Nephron (organoid): ENCODE measurements around the gene FAM169A.

Experiments used
- H3K27ac Mint-ChIP-seq, 3 experiments: 2 replicates each; pipeline ENCODE4 v1.8.0; 2020; ENCODE audit warnings: mixed read lengths in 3 of 3, mild to moderate bottlenecking in 2 of 3, moderate library complexity in 1 of 3
- H3K27me3 Mint-ChIP-seq: 2 replicates; pipeline ENCODE4 v1.8.0; 2021; ENCODE audit warnings: low read depth, mild to moderate bottlenecking, moderate library complexity, mixed read lengths
- H3K36me3 Mint-ChIP-seq: 2 replicates; pipeline ENCODE4 v1.8.0; 2020; ENCODE audit warnings: low read depth, mixed read lengths
- H3K4me1 Mint-ChIP-seq: 2 replicates; pipeline ENCODE4 v1.8.0; 2020; ENCODE audit warnings: mixed read lengths
- H3K4me3 Mint-ChIP-seq, 3 experiments: 2 replicates each; pipeline ENCODE4 v1.8.0; 2020; ENCODE audit warnings: mild to moderate bottlenecking in 3 of 3, mixed read lengths in 3 of 3, moderate library complexity in 2 of 3
- H3K9me3 Mint-ChIP-seq: 2 replicates; pipeline ENCODE4 v1.8.0; 2020; ENCODE audit warnings: mixed read lengths
- TF ChIP-seq, protein P1 (sequence below), 3 experiments: fragments of 200-600 bp; sonication (generic); IDR thresholded peaks; one replicate each; pipeline ENCODE4 v1.5.0; 2021; ENCODE audit warnings: antibody characterized with exemption in 3 of 3; ENCODE audit not compliant: unreplicated experiment in 3 of 3

FAM169A gene

DNA sequence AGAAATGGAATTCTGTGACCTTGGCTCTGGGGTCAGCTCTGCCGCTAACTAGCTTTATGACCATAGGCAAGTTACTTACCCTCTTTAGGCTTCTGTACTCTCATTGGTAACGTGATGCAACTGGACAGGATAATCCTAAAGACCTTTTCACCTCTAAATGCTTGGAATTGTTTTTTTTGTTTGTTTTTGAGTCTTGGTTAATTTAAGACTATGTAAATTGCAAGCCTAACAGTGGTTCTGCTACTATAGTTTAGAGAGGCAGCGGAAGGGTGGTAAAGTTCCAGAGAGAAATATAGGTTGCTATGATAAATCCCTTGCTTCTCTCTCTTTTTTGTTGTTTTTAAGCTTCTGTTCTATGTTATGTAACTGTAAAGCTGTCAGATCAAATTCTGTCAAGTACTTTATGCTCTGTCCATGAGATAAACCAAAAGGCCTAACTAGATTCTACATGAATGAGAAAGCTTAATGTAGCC lies 17.6 kb downstream of the FAM169A start:
- Mint-ChIP-seq H3K27ac (peak overlapping the region in 1 of 3 experiments; percentile 30), H3K4me3 (no peak overlapping the region), H3K4me1 (peaks cover 15% of the 10 kb centered on the region), H3K9me3 (peaks cover 2% of the 10 kb centered on the region), H3K36me3 (no peaks in the 10 kb centered on the region), H3K27me3 (no peaks in the 10 kb centered on the region)
- TF ChIP-seq, protein P1, sequence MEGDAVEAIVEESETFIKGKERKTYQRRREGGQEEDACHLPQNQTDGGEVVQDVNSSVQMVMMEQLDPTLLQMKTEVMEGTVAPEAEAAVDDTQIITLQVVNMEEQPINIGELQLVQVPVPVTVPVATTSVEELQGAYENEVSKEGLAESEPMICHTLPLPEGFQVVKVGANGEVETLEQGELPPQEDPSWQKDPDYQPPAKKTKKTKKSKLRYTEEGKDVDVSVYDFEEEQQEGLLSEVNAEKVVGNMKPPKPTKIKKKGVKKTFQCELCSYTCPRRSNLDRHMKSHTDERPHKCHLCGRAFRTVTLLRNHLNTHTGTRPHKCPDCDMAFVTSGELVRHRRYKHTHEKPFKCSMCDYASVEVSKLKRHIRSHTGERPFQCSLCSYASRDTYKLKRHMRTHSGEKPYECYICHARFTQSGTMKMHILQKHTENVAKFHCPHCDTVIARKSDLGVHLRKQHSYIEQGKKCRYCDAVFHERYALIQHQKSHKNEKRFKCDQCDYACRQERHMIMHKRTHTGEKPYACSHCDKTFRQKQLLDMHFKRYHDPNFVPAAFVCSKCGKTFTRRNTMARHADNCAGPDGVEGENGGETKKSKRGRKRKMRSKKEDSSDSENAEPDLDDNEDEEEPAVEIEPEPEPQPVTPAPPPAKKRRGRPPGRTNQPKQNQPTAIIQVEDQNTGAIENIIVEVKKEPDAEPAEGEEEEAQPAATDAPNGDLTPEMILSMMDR (IDR thresholded peaks at IDR 0.05; ENCODE audit: unreplicated experiment in 3 of 3), result no peak

DNA sequence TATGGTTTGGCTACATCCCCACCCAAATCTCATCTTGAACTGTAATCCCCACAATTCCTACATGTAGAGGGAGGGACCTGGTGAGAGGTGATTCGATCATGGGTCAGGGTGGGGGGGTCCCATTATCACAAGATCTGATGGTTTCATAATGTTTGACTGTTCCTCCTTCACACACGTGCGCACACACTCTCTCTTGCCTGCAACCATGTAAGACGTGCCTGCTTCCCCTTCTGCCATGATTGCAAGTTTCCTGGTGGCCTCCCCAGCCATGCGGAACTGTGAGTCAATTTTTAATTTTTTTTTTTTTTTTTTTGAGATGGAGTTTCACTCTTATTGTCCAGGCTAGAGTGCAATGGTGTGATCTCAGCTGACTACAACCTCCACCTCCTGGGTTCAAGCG lies 27.0 kb downstream of the FAM169A start:
- Mint-ChIP-seq H3K4me1 (no peaks in the 10 kb centered on the region), H3K36me3 (peaks cover 22% of the 10 kb centered on the region), H3K4me3 (no peak overlapping the region), H3K27ac (no peak overlapping the region), H3K9me3 (no peaks in the 10 kb centered on the region), H3K27me3 (no peaks in the 10 kb centered on the region)
- TF ChIP-seq, protein P1 (IDR thresholded peaks at IDR 0.05; ENCODE audit: unreplicated experiment in 3 of 3), result no peak

DNA sequence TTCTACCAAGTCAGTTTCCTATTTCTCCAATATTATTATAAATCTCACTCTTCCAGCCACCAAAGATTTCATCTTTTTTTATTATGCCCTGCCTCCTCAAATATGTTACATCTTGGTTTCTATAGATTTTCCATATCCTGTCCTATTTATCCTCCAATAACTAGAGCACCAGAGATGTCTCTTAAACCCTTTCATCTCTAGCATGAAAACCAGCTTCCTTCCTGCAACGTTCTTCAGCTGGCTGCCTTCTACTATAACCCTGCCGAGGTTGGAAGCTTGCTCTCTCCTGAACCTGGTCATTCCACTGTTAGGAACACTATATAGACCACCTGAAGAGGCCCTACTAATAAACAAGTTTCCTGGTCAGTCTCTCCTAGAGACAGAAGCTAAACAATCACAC lies 27.9 kb downstream of the FAM169A start:
- no peak overlapping the region for H3K27ac Mint-ChIP-seq

DNA sequence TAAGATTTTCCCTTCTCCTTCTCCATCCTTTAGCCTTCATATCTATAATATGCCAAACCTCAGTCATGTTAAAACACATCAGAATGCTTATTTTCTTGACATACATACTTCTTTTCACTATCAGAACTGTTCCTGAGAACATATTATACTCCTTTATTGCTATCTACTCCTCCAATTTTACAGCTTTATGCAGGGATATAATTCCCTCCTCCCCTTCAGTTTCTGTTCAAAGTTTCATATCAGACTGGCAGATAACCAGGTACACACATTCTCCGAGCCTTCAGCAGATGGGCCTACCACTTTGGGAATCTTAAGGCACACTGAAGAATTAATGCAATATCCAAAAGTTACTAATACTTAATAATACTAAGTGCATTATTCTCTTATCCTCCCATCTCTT lies 29.1 kb downstream of the FAM169A start:
- Mint-ChIP-seq H3K27me3 (no peaks in the 10 kb centered on the region), H3K4me1 (no peaks in the 10 kb centered on the region), H3K9me3 (no peaks in the 10 kb centered on the region), H3K4me3 (no peak overlapping the region), H3K36me3 (peaks cover 22% of the 10 kb centered on the region), H3K27ac (no peak overlapping the region)
- TF ChIP-seq, protein P1 (IDR thresholded peaks at IDR 0.05; ENCODE audit: unreplicated experiment in 3 of 3), result no peak

More for the DNA sequence above, 27.9 kb downstream of the FAM169A start:
- Mint-ChIP-seq H3K27me3 (no peaks in the 10 kb centered on the region), H3K36me3 (peaks cover 22% of the 10 kb centered on the region), H3K9me3 (no peaks in the 10 kb centered on the region), H3K4me1 (no peaks in the 10 kb centered on the region), H3K4me3 (no peak overlapping the region)
- TF ChIP-seq, protein P1 (IDR thresholded peaks at IDR 0.05; ENCODE audit: unreplicated experiment in 3 of 3), result no peak

DNA sequence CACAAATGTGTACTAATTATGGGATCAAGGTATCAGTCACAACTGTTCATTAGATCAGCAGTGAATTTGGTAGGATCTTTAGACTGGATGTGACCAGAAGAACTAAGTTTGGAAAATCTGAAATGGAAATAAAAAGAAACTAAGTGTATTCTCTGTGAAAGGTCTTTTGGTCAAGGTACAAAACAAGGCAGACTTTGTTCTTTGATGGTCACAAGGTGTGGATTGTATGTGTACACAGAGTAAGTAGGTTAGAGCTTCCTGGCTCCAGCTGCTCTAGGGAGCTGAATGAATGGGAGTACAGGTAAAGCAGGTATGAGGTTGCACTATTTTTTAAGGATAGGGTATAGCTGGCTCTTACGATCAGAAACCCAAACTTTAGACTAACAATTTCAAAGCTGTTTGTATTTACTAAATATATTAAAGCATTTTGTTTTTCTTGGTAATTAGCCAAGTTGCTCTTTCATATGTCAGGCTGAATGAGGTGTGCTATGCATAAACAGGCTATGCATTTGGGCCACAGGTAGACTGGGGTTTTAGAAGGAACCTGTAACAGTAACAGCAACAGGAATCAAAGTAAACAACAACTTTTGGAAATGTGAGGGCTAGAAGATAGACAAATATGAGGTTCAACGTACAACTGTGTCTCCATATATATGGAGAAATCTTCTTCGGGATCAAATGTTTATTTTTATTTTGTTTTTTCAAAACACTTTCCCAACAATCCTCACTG lies 32.5 kb downstream of the FAM169A start:
- no peaks in the 10 kb centered on the region for H3K9me3 Mint-ChIP-seq
- no peaks in the 10 kb centered on the region for H3K27me3 Mint-ChIP-seq
- no peak overlapping the region for H3K4me3 Mint-ChIP-seq
- peaks cover 22% of the 10 kb centered on the region for H3K36me3 Mint-ChIP-seq
- no peak overlapping the region for H3K27ac Mint-ChIP-seq
- H3K4me1 Mint-ChIP-seq, result no peaks in the 10 kb centered on the region
- TF ChIP-seq, protein P1 (IDR thresholded peaks at IDR 0.05; ENCODE audit: unreplicated experiment in 3 of 3), result no peak

DNA sequence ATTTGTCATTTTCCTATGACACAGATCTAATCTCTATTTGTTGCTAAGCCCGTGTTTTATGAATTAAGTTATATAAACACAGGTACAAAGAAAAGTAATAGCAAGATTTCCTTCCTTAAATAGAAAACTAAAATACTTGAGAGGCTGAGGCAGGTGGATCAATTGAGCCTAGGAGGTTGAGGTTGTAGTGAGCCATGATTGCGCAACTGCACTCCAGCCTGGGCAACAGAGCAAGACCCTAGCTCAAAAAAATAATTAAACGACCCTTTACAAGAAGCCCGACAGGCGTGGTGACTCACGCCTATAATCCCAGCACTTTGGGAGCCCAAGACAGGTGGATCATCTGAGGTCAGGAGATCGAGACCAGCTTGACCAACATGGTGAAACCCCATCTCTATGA lies 36.8 kb downstream of the FAM169A start:
- Mint-ChIP-seq H3K4me1 (no peaks in the 10 kb centered on the region), H3K36me3 (no peaks in the 10 kb centered on the region), H3K27me3 (no peaks in the 10 kb centered on the region), H3K4me3 (no peak overlapping the region), H3K9me3 (no peaks in the 10 kb centered on the region), H3K27ac (no peak overlapping the region)
- TF ChIP-seq, protein P1 (IDR thresholded peaks at IDR 0.05; ENCODE audit: unreplicated experiment in 3 of 3), result no peak
